HG03103 (cell line): ENCODE results near the gene NDEL1.

Experiments
- ATAC-seq: cut with Tn5 transposase; IDR thresholded peaks from one replicate; pipeline ENCODE4 v1.9.1; 2021; ENCODE audit warnings: low read depth; ENCODE audit not compliant: unreplicated experiment

Gene NDEL1

DNA sequence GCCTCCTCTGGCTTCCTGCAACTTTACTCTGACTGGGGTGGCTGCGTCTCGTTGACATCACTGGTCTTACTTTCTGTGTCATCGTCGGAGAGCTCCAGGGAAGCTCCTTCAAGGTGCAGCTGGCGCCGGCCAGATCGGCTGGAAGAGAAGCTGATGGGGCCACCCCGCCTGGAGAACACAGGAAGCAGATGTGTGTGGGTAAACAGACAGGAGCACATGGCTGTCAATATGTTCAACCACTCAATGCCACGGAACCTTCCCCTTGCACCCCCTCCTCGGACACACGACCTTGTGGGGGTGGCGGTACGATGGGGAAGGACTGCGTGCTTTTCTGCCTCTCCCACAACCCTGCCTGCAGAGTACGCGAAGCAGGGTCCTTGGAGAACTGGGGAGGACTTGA is 40.1 kb downstream of the NDEL1 start:
- no peak for ATAC-seq

DNA sequence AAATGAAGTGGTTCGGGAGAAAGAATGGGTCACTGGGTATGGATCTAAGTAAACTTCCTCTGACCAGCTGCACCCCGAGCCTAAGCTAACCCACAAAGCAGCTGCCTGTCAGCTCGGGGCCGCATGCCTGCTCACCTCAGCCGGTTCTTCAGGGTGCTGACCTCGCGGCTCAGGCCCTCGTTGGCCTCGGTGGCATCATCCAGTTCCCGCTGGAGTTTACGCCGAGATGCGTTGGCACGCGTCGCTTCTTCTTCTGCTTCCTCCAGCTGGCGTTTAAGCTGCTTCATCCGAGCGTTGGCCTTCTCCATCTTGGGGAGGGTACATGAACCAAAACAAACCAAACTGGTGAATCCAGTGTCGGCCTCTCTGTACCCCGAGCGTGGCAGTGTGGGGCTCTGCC is 41.1 kb downstream of the NDEL1 start:
- ATAC-seq = no peak

- no peak for ATAC-seq
Measured at GRCh38 chr17:8477171-8477570, 41.5 kb downstream of the NDEL1 start.

DNA sequence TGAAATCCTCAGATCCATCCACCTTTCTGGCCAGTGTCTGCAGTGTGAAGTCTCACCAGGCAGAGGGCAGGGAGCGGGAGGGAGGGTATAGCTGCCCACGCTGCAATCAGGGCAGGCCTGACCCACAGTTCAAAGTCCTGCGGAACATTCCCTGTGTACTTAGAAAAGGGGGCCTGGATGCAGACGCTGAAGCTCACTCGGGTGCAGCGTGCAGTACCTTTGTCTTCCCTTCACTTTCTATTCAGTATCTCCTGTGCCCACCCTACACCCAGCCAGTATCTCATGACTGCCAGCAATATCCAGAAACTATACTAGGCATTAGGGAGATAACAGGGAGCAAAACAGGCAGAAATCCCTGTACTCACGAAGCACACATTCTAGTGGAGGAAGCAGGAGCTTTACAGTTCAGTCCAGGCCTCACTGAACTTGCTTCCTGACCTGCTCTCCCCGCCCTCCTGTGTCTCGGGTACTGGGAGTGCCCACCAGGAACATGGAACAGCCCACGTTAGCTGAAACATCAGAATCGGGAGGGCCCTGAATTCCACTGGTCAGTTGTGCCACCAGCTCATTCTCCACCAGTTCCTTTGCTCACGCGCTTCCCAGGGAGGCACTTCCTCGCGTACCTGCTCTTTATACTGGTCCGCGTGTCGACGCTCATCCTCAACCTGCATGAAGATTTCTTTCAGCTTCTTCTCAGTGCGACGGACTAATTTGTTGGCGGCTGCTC is 42.2 kb downstream of the NDEL1 start:
- ATAC-seq = no peak

DNA sequence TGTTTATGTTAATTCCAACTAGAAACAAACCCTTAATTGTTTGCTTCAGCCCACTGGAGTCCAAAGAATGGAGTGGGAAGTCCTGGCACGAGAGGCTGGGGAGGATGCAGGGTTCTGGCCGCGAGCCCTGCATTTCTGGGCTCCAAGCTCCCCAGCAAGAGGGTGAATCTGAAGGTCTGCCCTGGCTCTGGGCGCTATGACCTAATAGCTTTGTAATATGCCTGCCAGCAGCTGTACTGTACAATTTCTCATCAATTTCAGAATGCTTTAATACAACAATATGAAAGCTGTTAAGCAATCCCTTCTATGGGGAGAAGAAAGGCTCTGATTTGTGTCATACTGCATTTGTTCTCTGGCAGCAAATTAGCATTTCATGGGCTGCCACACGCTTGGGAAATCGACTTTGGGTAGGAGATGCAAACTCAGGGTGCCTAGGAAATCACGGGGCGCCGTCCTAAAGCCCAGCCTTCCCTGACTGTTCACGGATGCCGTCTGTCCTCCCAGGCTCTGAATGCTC is 43.8 kb downstream of the NDEL1 start:
- ATAC-seq = no peak

GRCh38 chr17:8480011-8480976 is 44.6 kb downstream of the NDEL1 start:
- ATAC-seq = no peak

DNA sequence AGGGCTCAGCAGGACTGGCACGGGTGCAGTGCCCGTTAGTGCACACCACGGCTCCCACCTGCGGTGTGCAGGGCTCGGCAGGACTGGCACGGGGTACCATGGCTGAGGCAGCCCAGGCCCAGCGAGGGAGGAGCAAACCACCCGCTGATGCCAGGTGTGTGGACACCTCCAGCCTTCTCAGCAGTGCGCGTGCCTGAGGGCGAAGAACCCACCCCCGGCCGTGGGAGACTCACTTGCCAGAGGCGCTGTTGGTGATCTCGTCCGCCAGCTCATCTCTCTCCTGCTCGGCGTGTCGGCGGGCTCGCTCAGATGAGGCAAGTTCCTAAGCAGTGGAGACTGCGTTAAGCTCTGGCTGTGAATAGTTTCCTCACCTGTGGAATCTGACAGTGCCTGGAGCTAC is 45.4 kb downstream of the NDEL1 start:
- ATAC-seq = no peak

GRCh38 chr17:8481703-8482102 is 46.0 kb downstream of the NDEL1 start:
- ATAC-seq = no peak

DNA sequence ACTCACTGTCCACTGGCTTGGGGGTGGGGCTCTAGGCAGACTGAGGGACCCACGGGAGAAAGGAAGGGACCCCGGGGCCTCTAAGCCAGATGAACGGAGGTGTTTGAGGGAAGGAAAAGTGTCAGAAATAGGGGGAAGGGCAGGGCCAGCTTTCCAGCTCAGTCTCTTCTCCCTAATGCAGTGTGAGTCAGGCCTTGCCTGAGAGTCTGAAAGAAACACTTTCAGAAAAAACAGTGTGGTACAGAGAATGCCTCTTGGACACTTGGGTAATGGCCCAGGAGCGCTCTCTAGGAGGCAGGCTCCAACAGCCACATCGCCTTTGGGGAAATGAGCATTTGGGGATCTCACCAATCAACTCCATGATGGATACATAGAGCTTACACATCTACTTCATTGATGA is 46.9 kb downstream of the NDEL1 start:
- ATAC-seq = no peak

- ATAC-seq = no peak
Measured at GRCh38 chr17:8484465-8484864, 48.8 kb downstream of the NDEL1 start.

- no peak for ATAC-seq
Measured at GRCh38 chr17:8485491-8485890, 49.8 kb downstream of the NDEL1 start.

DNA sequence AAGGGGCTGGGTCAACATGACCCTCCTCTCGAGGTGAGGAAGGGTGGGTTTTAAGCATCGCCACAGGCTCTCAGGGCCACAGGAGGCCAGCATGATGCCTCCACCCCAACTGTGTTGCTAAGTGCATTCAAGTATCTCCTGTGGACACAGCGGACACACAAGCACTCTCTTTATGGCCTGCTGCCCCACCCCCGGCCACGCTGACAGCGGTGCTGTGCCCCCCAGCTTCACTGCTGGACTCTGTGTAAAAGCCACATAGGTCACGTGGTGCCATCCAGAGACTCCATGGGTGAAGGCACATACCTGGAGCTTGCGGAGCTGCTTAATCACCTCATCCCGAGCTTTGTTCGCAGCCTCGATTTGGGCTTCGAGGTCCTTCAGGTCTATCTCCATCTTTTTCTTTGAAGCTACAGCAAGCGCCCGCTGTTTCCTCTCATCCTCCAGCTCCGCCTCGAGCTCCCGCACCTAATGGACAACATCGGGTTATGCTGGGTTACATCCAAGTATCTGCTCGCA is 51.5 kb downstream of the NDEL1 start:
- no peak for ATAC-seq

GRCh38 chr17:8487743-8488142 is 52.1 kb downstream of the NDEL1 start:
- ATAC-seq = no peak

- ATAC-seq = no peak
Measured at GRCh38 chr17:8488491-8488890, 52.8 kb downstream of the NDEL1 start.

- no peak for ATAC-seq
Measured at GRCh38 chr17:8488901-8489300, 53.2 kb downstream of the NDEL1 start.

DNA sequence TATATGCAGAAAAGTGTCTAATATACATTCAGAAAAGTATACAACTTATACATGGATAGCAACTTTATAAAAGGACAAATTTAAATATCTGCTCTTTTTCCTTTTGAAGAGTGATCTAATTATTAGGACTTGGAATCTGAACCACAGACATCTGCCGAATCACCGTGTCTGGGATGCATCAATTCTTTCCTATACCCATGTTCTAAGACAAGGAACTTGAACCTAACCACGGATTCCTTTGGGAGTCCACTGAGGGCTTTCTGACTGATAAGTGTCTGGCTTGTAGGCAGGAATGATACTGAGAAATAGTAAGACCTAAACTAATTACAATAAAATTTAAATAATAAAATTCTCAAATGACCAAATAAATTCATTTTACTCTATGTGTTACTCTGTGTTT is 54.2 kb downstream of the NDEL1 start:
- no peak for ATAC-seq

GRCh38 chr17:8490256-8491023 is 54.8 kb downstream of the NDEL1 start:
- ATAC-seq = no peak

DNA sequence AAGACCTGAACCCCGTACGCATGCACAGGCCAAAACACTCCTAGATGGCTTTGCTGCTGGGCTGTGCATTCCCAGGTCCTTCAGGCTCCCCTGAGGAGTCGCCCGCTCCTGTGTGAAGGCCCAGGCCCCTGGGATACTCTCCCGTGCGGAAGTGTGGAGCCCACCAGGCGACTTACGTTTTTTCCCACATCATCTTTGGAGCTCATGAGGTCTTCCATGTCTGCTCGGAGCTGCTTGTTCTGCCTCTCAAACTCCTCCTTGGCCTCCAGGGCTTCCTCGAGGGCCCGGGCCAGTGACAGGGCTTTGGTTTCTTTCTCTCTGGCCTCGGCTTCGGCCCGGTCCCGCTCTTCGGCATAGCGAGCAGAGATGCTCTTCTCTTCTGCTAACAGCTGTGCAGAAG is 56.4 kb downstream of the NDEL1 start:
- ATAC-seq = no peak

- no peak for ATAC-seq
Measured at GRCh38 chr17:8494021-8494420, 58.3 kb downstream of the NDEL1 start.

DNA sequence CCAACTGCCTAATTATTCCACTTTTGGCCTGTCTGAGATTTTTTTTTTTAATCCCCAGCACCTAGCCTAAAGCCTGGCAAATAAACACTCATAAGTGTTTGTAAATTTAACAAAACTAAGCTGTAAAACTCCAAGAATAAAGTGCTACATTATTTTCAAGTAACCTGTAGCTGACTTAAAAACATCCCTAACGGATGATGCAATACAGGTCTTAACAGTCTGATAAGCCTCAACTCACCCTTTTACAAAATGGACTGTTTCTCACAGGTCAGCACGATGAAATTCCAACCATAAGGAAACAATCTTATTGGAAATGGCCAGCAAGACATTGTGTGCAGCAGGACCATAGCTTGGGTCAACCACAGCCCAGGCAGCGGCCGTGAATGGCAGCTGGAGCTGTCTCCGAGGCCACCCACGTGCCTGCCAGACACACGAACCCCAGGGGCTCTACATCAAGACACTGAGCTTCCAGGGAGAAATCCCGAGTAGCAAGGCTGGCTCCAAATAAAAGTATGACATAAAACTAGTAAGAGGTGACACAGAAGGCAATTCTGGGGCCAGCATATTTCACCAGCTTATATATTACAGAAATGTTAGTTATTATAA is 58.9 kb downstream of the NDEL1 start:
- ATAC-seq = no peak
